ENCODE measurements around the gene SMOC1. TPM values are rescaled to one million over a fixed set of nuclear protein-coding genes. Genes with fewer than 3 reads are reported as not detected.

Gene SMOC1
- total and polyA plus RNA-seq, 2 donors = 0.19 to 0.71 TPM

DNA sequence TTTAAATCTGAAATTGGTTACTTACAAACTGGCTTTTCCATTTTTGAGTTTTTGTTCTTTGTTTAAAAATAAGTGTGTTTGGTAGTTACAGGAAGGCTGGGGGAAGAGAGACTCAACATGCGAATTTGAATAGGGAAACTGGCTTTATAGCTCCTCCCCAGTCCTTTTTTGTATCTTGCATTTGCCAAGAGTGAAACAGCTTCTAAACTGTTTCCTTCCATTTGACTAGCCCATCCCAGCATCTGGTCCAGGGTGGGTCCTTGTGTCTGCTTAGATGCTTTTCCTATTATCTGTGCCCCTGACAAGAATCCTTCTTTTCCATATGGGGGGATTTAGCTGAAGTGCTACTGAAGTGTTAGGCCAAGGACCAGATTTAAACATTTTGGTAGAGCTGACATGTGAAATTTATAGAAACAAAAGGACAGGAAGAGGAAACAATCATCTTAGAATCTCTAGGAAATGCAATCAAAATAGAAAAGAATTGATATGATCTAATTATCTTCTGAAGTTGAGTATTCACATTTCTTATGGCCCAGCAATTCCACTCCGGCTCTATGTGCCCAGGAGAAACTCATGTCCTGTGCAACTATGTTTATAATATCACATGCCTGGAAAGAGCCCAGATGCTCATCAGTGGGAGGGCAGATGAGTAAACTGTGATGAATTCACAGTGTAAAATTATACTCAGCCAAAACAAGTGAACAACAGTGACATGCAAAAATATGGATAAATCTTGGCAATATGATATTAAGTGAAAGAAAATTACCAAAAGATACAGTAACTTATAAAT lies 7.4 kb downstream of the SMOC1 start:
- no peak for DNase-seq (ENCODE audit: low read depth in 6 of 9, low spot score in 9 of 9)
- Histone ChIP-seq H3K27me3 (ENCODE audit: control insufficient read depth in 2 of 2, insufficient read depth in 1 of 2, low read length in 1 of 2) (peaks cover 0 to 16% of the 10 kb centered on the region in 2 donors), H3K9me3 (ENCODE audit: control insufficient read depth in 2 of 2, insufficient read depth in 1 of 2, low read length in 1 of 2) (no peaks in the 10 kb centered on the region), H3K36me3 (ENCODE audit: control insufficient read depth in 2 of 2, insufficient read depth in 2 of 2, low read length in 1 of 2) (no peaks in the 10 kb centered on the region), H3K4me3 (ENCODE audit: low read length in 2 of 2) (no peak overlapping the region), H3K27ac (ENCODE audit: low read depth in 1 of 2, low read length in 1 of 2) (no peak overlapping the region), H3K4me1 (ENCODE audit: control insufficient read depth in 2 of 2, insufficient read depth in 2 of 2, low read length in 2 of 2) (no peaks in the 10 kb centered on the region)
- WGBS = 90% methylated on average over 2 of the region's 2 CpGs

DNA sequence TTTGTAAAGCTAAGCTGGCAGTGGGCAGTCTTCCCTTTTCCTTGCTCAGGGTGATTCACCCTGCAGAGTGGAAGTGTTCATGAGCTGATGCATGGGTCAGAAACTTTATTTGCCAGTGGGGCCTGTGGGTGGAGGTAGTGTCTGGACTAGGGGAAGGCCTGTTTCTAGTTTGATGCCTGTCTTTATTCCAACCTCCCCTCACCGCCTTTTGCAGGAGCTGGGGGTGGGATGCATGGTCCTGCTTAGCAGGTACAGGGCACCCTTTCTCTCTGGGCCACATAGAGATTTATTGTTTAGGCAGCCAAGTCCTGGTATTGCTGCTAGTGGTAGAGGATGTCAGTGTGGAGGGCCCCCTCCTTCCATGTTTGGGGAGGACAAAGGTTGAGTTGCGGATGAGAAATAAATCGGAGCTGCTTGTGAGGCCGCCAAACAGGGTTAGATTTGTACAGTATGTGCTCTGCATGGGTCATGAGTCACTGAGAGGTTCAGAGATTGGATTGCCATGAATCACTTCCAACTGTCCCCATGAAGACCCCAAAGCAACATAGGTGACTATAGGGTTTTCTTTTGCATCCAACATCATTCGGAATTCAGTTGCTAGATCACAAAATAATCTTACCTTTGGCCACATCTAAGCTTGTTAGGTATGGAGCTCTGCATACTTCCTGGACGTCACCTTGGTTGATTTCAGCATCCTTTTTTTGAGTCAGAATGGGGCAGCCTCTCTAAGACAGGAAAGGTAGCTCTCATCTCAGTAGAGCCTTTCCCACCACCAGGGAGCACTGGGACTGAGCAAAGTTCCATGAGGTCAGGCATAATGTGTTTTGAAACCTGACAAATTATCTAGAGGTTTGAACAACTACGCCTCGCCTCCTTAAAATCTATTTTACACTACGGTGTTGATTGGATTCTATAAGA lies 8.8 kb downstream of the SMOC1 start:
- Histone ChIP-seq H3K9me3 (ENCODE audit: control insufficient read depth in 2 of 2, insufficient read depth in 1 of 2, low read length in 1 of 2) (no peaks in the 10 kb centered on the region), H3K4me3 (ENCODE audit: low read length in 2 of 2) (no peak overlapping the region), H3K27me3 (ENCODE audit: control insufficient read depth in 2 of 2, insufficient read depth in 1 of 2, low read length in 1 of 2) (peaks cover 0 to 6% of the 10 kb centered on the region in 2 donors), H3K4me1 (ENCODE audit: control insufficient read depth in 2 of 2, insufficient read depth in 2 of 2, low read length in 2 of 2) (no peaks in the 10 kb centered on the region), H3K36me3 (ENCODE audit: control insufficient read depth in 2 of 2, insufficient read depth in 2 of 2, low read length in 1 of 2) (no peaks in the 10 kb centered on the region), H3K27ac (ENCODE audit: low read depth in 1 of 2, low read length in 1 of 2) (no peak overlapping the region)
- WGBS = 98% methylated on average over 9 of the region's 9 CpGs
- no peak for DNase-seq (ENCODE audit: low read depth in 6 of 9, low spot score in 9 of 9)

GRCh38 chr14:69891422-69891821 lies 12.2 kb downstream of the SMOC1 start:
- Histone ChIP-seq H3K27me3 (ENCODE audit: control insufficient read depth in 2 of 2, insufficient read depth in 1 of 2, low read length in 1 of 2) (peaks cover 0 to 8% of the 10 kb centered on the region in 2 donors), H3K27ac (ENCODE audit: low read depth in 1 of 2, low read length in 1 of 2) (no peak overlapping the region), H3K9me3 (ENCODE audit: control insufficient read depth in 2 of 2, insufficient read depth in 1 of 2, low read length in 1 of 2) (no peaks in the 10 kb centered on the region), H3K4me1 (ENCODE audit: control insufficient read depth in 2 of 2, insufficient read depth in 2 of 2, low read length in 2 of 2) (no peaks in the 10 kb centered on the region), H3K36me3 (ENCODE audit: control insufficient read depth in 2 of 2, insufficient read depth in 2 of 2, low read length in 1 of 2) (no peaks in the 10 kb centered on the region), H3K4me3 (ENCODE audit: low read length in 2 of 2) (no peak overlapping the region)
- no peak for DNase-seq (ENCODE audit: low read depth in 6 of 9, low spot score in 9 of 9)
- WGBS = 75% methylated on average over 8 of the region's 8 CpGs

DNA sequence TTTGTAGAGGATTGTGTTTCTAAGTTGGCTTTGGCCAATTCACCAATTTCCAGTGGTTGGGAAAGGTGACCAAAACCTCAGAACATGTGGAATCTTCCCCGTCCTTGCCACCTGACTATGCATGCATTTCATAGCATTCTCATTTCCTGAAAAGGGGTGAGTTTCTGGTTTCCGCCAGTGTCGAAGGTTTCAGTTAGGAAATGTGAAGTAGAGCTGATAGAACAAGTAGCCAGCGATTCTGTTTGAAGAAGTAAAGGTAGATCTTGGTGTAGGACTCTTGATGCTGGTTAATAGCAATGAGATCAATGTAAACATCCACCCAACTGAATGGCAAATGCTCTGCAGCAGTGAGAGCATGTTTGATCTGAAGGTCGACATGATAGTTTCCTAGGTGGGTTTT lies 15.9 kb downstream of the SMOC1 start:
- WGBS = 86% methylated on average over 5 of the region's 5 CpGs
- H3K4me1 ChIP-seq (ENCODE audit: control insufficient read depth in 2 of 2, insufficient read depth in 2 of 2, low read length in 2 of 2) = no peaks in the 10 kb centered on the region
- no peaks in the 10 kb centered on the region for H3K9me3 ChIP-seq (ENCODE audit: control insufficient read depth in 2 of 2, insufficient read depth in 1 of 2, low read length in 1 of 2)
- no peak overlapping the region for H3K4me3 ChIP-seq (ENCODE audit: low read length in 2 of 2)
- DNase-seq (ENCODE audit: low read depth in 6 of 9, low spot score in 9 of 9) = no peak
- H3K36me3 ChIP-seq (ENCODE audit: control insufficient read depth in 2 of 2, insufficient read depth in 2 of 2, low read length in 1 of 2) = no peaks in the 10 kb centered on the region
- H3K27ac ChIP-seq (ENCODE audit: low read depth in 1 of 2, low read length in 1 of 2) = no peak overlapping the region
- H3K27me3 ChIP-seq (ENCODE audit: control insufficient read depth in 2 of 2, insufficient read depth in 1 of 2, low read length in 1 of 2) = peaks cover 0 to 6% of the 10 kb centered on the region in 2 donors

DNA sequence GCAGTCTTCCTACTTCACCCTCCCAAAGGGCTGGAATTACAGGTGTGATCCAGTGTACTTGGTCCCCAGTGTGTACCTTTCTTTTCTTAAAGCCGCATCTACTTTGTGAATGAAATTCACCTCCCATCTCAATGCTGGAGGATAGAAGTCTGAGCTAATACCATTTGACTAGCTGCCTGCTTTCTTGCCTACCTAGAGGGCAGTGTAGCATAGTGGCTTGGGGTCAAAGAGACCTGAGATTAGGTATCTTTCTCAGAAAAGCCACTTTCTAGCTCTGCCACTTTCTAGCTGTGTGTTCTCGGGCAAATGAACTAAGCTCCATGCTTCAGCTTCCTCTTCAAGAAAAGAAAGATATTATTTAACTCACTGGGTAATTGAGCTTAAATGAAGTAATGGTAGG lies 16.9 kb downstream of the SMOC1 start:
- no peaks in the 10 kb centered on the region for H3K4me1 ChIP-seq (ENCODE audit: control insufficient read depth in 2 of 2, insufficient read depth in 2 of 2, low read length in 2 of 2)
- no peak for DNase-seq (ENCODE audit: low read depth in 6 of 9, low spot score in 9 of 9)
- H3K9me3 ChIP-seq (ENCODE audit: control insufficient read depth in 2 of 2, insufficient read depth in 1 of 2, low read length in 1 of 2) = no peaks in the 10 kb centered on the region
- WGBS = 93% methylated on average over 2 of the region's 2 CpGs
- H3K4me3 ChIP-seq (ENCODE audit: low read length in 2 of 2) = no peak overlapping the region
- no peaks in the 10 kb centered on the region for H3K36me3 ChIP-seq (ENCODE audit: control insufficient read depth in 2 of 2, insufficient read depth in 2 of 2, low read length in 1 of 2)
- no peak overlapping the region for H3K27ac ChIP-seq (ENCODE audit: low read depth in 1 of 2, low read length in 1 of 2)
- peaks cover 0 to 6% of the 10 kb centered on the region in 2 donors for H3K27me3 ChIP-seq (ENCODE audit: control insufficient read depth in 2 of 2, insufficient read depth in 1 of 2, low read length in 1 of 2)

- WGBS = 95% methylated on average over 2 of the region's 2 CpGs
- no peak for DNase-seq (ENCODE audit: low read depth in 6 of 9, low spot score in 9 of 9)
- Histone ChIP-seq H3K36me3 (ENCODE audit: control insufficient read depth in 2 of 2, insufficient read depth in 2 of 2, low read length in 1 of 2) (no peaks in the 10 kb centered on the region), H3K9me3 (ENCODE audit: control insufficient read depth in 2 of 2, insufficient read depth in 1 of 2, low read length in 1 of 2) (no peaks in the 10 kb centered on the region), H3K27me3 (ENCODE audit: control insufficient read depth in 2 of 2, insufficient read depth in 1 of 2, low read length in 1 of 2) (peaks cover 0 to 2% of the 10 kb centered on the region in 2 donors), H3K4me1 (ENCODE audit: control insufficient read depth in 2 of 2, insufficient read depth in 2 of 2, low read length in 2 of 2) (no peaks in the 10 kb centered on the region), H3K27ac (ENCODE audit: low read depth in 1 of 2, low read length in 1 of 2) (no peak overlapping the region), H3K4me3 (ENCODE audit: low read length in 2 of 2) (no peak overlapping the region)
These were observed 17.8 kb downstream of the SMOC1 start for GRCh38 chr14:69896972-69897371.

DNA sequence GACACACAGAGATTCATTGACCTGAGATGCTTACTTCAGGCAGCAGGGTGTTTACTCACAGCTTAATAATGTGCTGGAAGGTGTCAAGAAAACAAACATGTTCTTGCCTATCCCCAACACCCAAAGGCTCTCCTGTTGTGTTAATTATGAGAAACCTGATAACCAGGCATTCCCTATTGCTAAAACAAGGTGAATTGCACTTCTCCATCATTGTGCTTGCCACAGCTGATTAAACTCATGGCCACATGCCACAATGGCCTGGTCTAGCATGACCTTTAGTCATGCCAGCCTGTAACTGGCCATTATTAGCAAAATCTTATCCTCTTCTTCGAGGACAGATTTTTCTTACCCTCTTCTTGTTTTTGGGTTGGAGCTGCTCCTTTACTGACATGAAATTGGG lies 21.4 kb downstream of the SMOC1 start:
- WGBS = 78% methylated on average over 1 of the region's 1 CpG
- Histone ChIP-seq H3K36me3 (ENCODE audit: control insufficient read depth in 2 of 2, insufficient read depth in 2 of 2, low read length in 1 of 2) (no peaks in the 10 kb centered on the region), H3K27ac (ENCODE audit: low read depth in 1 of 2, low read length in 1 of 2) (no peak overlapping the region), H3K4me3 (ENCODE audit: low read length in 2 of 2) (no peak overlapping the region), H3K9me3 (ENCODE audit: control insufficient read depth in 2 of 2, insufficient read depth in 1 of 2, low read length in 1 of 2) (peaks cover 0 to 4% of the 10 kb centered on the region in 2 donors), H3K27me3 (ENCODE audit: control insufficient read depth in 2 of 2, insufficient read depth in 1 of 2, low read length in 1 of 2) (no peaks in the 10 kb centered on the region), H3K4me1 (ENCODE audit: control insufficient read depth in 2 of 2, insufficient read depth in 2 of 2, low read length in 2 of 2) (no peaks in the 10 kb centered on the region)
- DNase-seq (ENCODE audit: low read depth in 6 of 9, low spot score in 9 of 9) = no peak

DNA sequence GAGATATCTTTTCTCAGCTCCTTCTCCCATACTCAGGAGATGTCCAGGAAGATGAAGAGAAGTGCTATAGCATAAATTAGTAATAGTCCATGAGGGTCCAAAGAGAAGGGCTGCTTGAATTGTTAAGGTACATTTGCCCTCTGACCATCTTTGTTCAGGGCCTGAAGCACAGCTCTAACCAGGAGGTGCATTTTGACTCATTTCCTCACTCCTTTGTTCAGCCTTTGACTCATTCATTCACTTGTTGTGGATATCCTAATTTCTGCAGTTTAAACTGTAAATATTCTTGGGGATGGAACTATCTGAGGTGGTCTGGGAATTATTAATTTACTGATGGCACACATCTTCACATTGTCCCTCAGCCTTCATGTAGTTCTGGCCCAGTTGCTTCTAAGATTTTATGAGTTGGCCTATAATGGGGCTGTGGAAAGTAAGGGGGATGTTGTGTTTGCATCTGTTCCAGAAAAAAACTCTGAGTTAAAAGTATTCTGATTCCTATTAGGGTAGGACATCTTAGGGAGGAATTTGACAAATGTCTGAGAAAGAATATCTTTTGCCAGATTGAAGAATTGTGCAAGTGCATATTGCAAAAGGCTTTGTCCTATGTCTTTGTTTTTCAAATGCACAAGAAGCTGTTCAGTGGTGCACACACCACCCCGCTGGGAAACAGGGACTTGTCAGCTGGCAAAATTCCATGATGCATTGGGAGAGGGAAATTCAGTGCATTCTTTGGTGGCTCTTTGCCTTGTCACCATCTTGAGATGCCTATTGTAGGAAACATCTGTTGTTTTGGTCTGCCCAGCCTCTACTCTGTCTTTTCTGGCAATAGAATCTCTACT lies 22.1 kb downstream of the SMOC1 start:
- Histone ChIP-seq H3K27me3 (ENCODE audit: control insufficient read depth in 2 of 2, insufficient read depth in 1 of 2, low read length in 1 of 2) (no peaks in the 10 kb centered on the region), H3K27ac (ENCODE audit: low read depth in 1 of 2, low read length in 1 of 2) (no peak overlapping the region), H3K9me3 (ENCODE audit: control insufficient read depth in 2 of 2, insufficient read depth in 1 of 2, low read length in 1 of 2) (peaks cover 0 to 4% of the 10 kb centered on the region in 2 donors), H3K4me1 (ENCODE audit: control insufficient read depth in 2 of 2, insufficient read depth in 2 of 2, low read length in 2 of 2) (no peaks in the 10 kb centered on the region), H3K36me3 (ENCODE audit: control insufficient read depth in 2 of 2, insufficient read depth in 2 of 2, low read length in 1 of 2) (no peaks in the 10 kb centered on the region), H3K4me3 (ENCODE audit: low read length in 2 of 2) (no peak overlapping the region)
- no peak for DNase-seq (ENCODE audit: low read depth in 6 of 9, low spot score in 9 of 9)
- 94% methylated on average over 1 of the region's 1 CpG for WGBS

All from thymus (tissue), 11 donors.